A549 (cell line): ENCODE results near the gene KIAA0825. TPM values are rescaled to one million over a fixed set of nuclear protein-coding genes. Genes with fewer than 3 reads are reported as not detected.

Source experiments
- ATAC-seq, 2 experiments: fragments of 200-7000 bp in 1 of 2; fragments of >200 bp in 1 of 2; cut with Nextera tagmentation in 1 of 2; cut with Tn5 transposase in 1 of 2; 3 replicates each; pipeline versions ENCODE4 v1.8.0 to v1.9.1; 2018 to 2020; ENCODE audit warnings: mild to moderate bottlenecking in 1 of 2, moderate library complexity in 1 of 2
- CTCF ChIA-PET: fragments of 300-600 bp; sonication (Branson Sonifier 250); formaldehyde crosslinking; extraction: SDS; loops from one replicate; lab custom pipeline; 2021; ENCODE audit warnings: antibody characterized with exemption, inconsistent platforms; lab: Yijun Ruan, JAX
- POLR2A ChIA-PET: fragments of 350-600 bp; formaldehyde crosslinking; extraction: SDS; loops from one replicate; lab custom pipeline; 2021; ENCODE audit warnings: antibody characterized with exemption, inconsistent platforms; lab: Yijun Ruan, JAX
- DNase-seq, 2 experiments: peaks; one replicate each; pipeline versions ENCODE4 v3.0.0 to v3.0.0-alpha.2; 2011 to 2016; ENCODE audit warnings: low read depth in 1 of 2, low spot score in 1 of 2
- FAIRE-seq: peaks from 2 replicates; lab custom pipeline; 2011; peaks lifted over from hg19 to GRCh38; lab: Jason Lieb, UNC
- H3K27ac ChIP-seq, 2 experiments: fragments of >200 bp; sonication (Bioruptor Twin); formaldehyde crosslinking; 3 replicates each; pipeline ENCODE4 v1.5.1; 2016 to 2017
- H3K4me1 ChIP-seq: fragments of >200 bp; sonication (Bioruptor Twin); formaldehyde crosslinking; 3 replicates; pipeline ENCODE4 v1.6.1; 2016
- H3K4me2 ChIP-seq: fragments of >200 bp; sonication (Bioruptor Twin); formaldehyde crosslinking; 3 replicates; pipeline ENCODE4 v1.6.1; 2016
- H3K4me3 ChIP-seq: fragments of >200 bp; sonication (Bioruptor Twin); formaldehyde crosslinking; 3 replicates; pipeline ENCODE4 v1.5.1; 2016
- H3K9me3 ChIP-seq: fragments of >200 bp; sonication (Bioruptor Twin); formaldehyde crosslinking; 3 replicates; pipeline ENCODE4 v1.6.1; 2016
- BHLHE40 ChIP-seq: IDR thresholded peaks from 2 replicates; pipeline ENCODE4 v1.6.1; 2012; ENCODE audit warnings: low read depth, low read length, inconsistent platforms
- CEBPB ChIP-seq, 2 experiments: fragments of >200 bp in 1 of 2; sonication (Bioruptor Twin) in 1 of 2; formaldehyde crosslinking in 1 of 2; IDR thresholded peaks; 2 replicates each; pipeline ENCODE4 v1.6.1; 2012 to 2016
- CHD2 ChIP-seq: fragments of 150-350 bp; IDR thresholded peaks from 2 replicates; pipeline ENCODE4 v1.6.1; 2014; ENCODE audit warnings: low read length; ENCODE audit not compliant: partially characterized antibody
- CTCF ChIP-seq: fragments of >200 bp; sonication (Bioruptor Twin); formaldehyde crosslinking; IDR thresholded peaks from 3 replicates; pipeline ENCODE4 v1.5.1; 2016
- EP300 ChIP-seq, 2 experiments: fragments of >200 bp; sonication (Bioruptor Twin); formaldehyde crosslinking; IDR thresholded peaks; 2 replicates in 1 of 2; 3 replicates in 1 of 2; pipeline ENCODE4 v1.6.1; 2016 to 2017
- ESRRA ChIP-seq: fragments of 150-350 bp; IDR thresholded peaks from 2 replicates; pipeline ENCODE4 v1.6.1; 2014; ENCODE audit warnings: mild to moderate bottlenecking, low read length, borderline replicate concordance
- FOXS1 ChIP-seq: fragments of 250-450 bp; sonication (Bioruptor Pico); IDR thresholded peaks from 2 replicates; pipeline ENCODE4 v1.5.0; 2020; ENCODE audit warnings: mild to moderate bottlenecking, moderate library complexity
- HDAC2 ChIP-seq: fragments of 200-600 bp; sonication (generic); IDR thresholded peaks from 2 replicates; pipeline ENCODE4 v1.6.1; 2016
- HEYL ChIP-seq: fragments of 250-450 bp; sonication (Bioruptor Pico); IDR thresholded peaks from 2 replicates; pipeline ENCODE4 v1.8.0; 2021; ENCODE audit warnings: mild to moderate bottlenecking, moderate library complexity
- HOXB13 ChIP-seq: fragments of 250-450 bp; sonication (Bioruptor Pico); IDR thresholded peaks from 2 replicates; pipeline ENCODE4 v1.5.0; 2020; ENCODE audit warnings: low read depth, mild to moderate bottlenecking, moderate library complexity
- JUN ChIP-seq, 2 experiments: fragments of >200 bp; sonication (Bioruptor Twin); formaldehyde crosslinking; IDR thresholded peaks; 2 replicates in 1 of 2; 3 replicates in 1 of 2; pipeline ENCODE4 v1.6.1; 2016 to 2017
- KDM5A ChIP-seq: fragments of 200-600 bp; sonication (generic); IDR thresholded peaks from 2 replicates; pipeline ENCODE4 v1.6.1; 2016; ENCODE audit warnings: antibody characterized with exemption, mild to moderate bottlenecking
- PBX3 ChIP-seq: IDR thresholded peaks from 2 replicates; pipeline ENCODE4 v1.6.1; 2012
- RAD21 ChIP-seq, 2 experiments: fragments of >200 bp in 1 of 2; sonication (Bioruptor Twin) in 1 of 2; formaldehyde crosslinking in 1 of 2; IDR thresholded peaks in 1 of 2; conservative IDR thresholded peaks in 1 of 2; 2 replicates in 1 of 2; 3 replicates in 1 of 2; pipeline ENCODE4 v1.6.1; 2012 to 2018; ENCODE audit warnings: inconsistent platforms in 1 of 2
- RARB ChIP-seq: fragments of 250-450 bp; sonication (Bioruptor Pico); IDR thresholded peaks from 2 replicates; pipeline ENCODE4 v1.8.0; 2021; ENCODE audit warnings: mild to moderate bottlenecking, moderate library complexity
- RCOR1 ChIP-seq: fragments of 150-350 bp; IDR thresholded peaks from 2 replicates; pipeline ENCODE4 v1.6.1; 2014; ENCODE audit warnings: antibody characterized with exemption, low read length, low read depth
- RNF2 ChIP-seq: fragments of 200-600 bp; sonication (generic); IDR thresholded peaks from 2 replicates; pipeline ENCODE4 v1.6.1; 2016; ENCODE audit warnings: low read depth, mild to moderate bottlenecking, antibody characterized with exemption, moderate library complexity, borderline replicate concordance
- SREBF2 ChIP-seq: fragments of 450-650 bp; IDR thresholded peaks from 2 replicates; pipeline ENCODE4 v1.6.1; 2014; ENCODE audit warnings: mild to moderate bottlenecking, moderate library complexity
- TP53 ChIP-seq: fragments of 250-450 bp; sonication (Bioruptor Pico); IDR thresholded peaks from 2 replicates; pipeline ENCODE4 v1.5.0; 2021; ENCODE audit warnings: mild to moderate bottlenecking, moderate library complexity
- USF2 ChIP-seq: fragments of 450-650 bp; IDR thresholded peaks from 2 replicates; pipeline ENCODE4 v1.6.1; 2014; ENCODE audit warnings: antibody characterized with exemption
- ZFP36 ChIP-seq: fragments of 450-650 bp; IDR thresholded peaks from 2 replicates; pipeline ENCODE4 v1.6.1; 2014; ENCODE audit warnings: borderline replicate concordance; ENCODE audit not compliant: partially characterized antibody
- ZNF302 ChIP-seq: fragments of 250-450 bp; sonication (Bioruptor Pico); IDR thresholded peaks from 2 replicates; pipeline ENCODE4 v1.9.0; 2021; ENCODE audit warnings: inconsistent platforms, mild to moderate bottlenecking, moderate library complexity
- WGBS: methylation state at CpG from one replicate; pipeline ENCODE4 v1.1.6; 2017; ENCODE audit errors: missing lambda C conversion rate; 5-methylcytosine and 5-hydroxymethylcytosine counted together
- polyA plus RNA-seq, 4 experiments: library from polyadenylated mRNA; depleted of rRNA in 3 of 4; stranded (reverse); fragments of >200 nt; fragmentation: RNase III in 1 of 4; extraction: RNeasy Plus Mini Kit Qiagen cat#74134 plus additional on column Dnase treatment in 1 of 4; gene quantifications; 2 replicates in 3 of 4; 3 replicates in 1 of 4; pipeline ENCODE4 v1.2.3, GENCODE V29; 2011 to 2017
- TF ChIP-seq, protein P1 (sequence below): fragments of >200 bp; sonication (Bioruptor Twin); formaldehyde crosslinking; IDR thresholded peaks from 2 replicates; pipeline ENCODE4 v1.6.1; 2016

Gene KIAA0825
- polyA plus RNA-seq, 2 of the 4 experiments (the other 2 are of a cell fraction) = 0.57 to 0.80 TPM

DNA sequence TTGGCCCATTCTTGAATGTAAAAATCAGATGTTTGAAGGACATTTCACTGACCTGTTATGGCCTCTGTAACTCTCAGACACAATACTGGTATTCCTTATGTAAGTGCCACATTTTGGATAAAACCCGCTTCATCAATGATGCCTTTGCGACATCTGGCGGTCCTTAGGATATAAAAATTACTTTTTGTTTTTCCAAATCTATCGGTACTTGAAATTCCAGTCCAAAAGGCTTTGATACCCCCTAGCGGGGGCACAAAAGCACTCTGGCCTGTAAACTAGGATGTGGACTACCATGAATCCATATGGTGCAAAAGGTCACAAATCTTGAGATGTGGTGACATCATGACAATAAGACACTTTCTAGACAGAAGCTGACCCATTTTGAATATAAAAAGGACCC, 291.8 kb downstream of the KIAA0825 start:
- 77% methylated on average over 5 of the region's 5 CpGs for WGBS
- no peak overlapping the region for H3K27ac ChIP-seq
- ATAC-seq (no peak), FAIRE-seq (no peak), DNase-seq (no peak)
- H3K9me3 ChIP-seq = peaks cover 2% of the 10 kb centered on the region; the same call in 1 of the 3 replicates
- no peaks in the 10 kb centered on the region for H3K4me1 ChIP-seq
- TF ChIP-seq USF2 (no peak), ZNF302 (CRISPR knock-in tag) (no peak), CHD2 (no peak), RAD21 (conservative IDR thresholded peaks at IDR 0.05 in 1 of 2, IDR thresholded peaks at IDR 0.05 in 1 of 2) (peak in 1 of 2 experiments; percentile 26; a peak in 1 of 5 replicates), HOXB13 (CRISPR knock-in tag) (no peak)
- ChIA-PET CTCF (no interaction called here), POLR2A (no interaction called here)
- no peak overlapping the region for H3K4me3 ChIP-seq
- H3K4me2 ChIP-seq = no peak overlapping the region

DNA sequence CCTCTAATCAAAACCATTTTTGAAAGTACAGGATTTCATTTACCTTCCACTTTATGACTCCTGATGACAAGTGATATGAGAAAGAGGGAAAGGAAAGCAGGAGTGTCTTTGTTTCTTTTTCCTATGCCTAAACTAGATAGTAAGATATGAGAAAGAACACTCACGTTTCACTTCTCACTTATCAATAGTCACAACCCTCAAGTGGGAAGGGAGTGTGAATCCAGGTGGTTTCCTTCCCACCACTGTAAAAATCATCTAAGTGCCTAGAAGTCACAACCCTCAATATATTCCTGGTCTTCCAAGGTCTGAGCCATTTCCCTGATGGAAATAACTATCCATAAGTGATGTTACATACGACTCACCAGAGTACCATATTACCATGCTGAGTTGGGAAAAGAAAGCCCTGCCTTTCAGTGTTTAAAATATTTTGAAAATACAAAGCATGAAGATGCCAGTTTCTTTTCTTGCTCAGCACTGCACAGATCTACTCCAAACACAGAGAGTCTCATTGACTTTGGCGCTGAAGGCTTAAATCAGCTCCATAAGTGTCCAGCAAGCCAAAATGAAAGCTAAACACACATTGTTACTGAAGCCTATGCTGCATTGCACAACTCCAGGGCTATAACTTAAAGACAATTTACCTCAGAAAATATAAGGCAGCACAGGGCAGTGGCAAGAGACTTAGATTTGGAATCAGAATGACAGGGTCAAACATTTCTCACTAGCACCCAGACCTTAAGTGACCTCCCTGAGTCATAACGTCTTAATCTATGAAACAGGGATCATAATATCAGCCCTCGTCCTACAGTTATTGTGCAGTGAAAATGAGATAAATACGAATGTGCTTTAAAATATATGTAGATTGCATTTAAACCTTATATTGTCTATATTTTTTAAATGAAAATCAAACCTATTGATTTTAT, 301.2 kb downstream of the KIAA0825 start:
- 50% methylated on average over 6 of the region's 6 CpGs for WGBS

More for the DNA sequence above, 301.2 kb downstream of the KIAA0825 start:
- no peak for DNase-seq
- no peak overlapping the region for H3K27ac ChIP-seq
- H3K4me3 ChIP-seq = no peak overlapping the region
- FAIRE-seq = no peak
- H3K4me1 ChIP-seq = no peaks in the 10 kb centered on the region
- H3K4me2 ChIP-seq = no peak overlapping the region
- CTCF ChIA-PET = no interaction called here
- no peaks in the 10 kb centered on the region for H3K9me3 ChIP-seq
- TF ChIP-seq RNF2 (no peak), CTCF (no peak), RCOR1 (no peak), TP53 (CRISPR knock-in tag) (no peak), FOXS1 (CRISPR knock-in tag) (no peak), EP300 (IDR thresholded peaks at IDR 0.05) (no peak), SREBF2 (no peak), PBX3 (no peak), BHLHE40 (no peak), HDAC2 (no peak), HEYL (no peak), JUN (IDR thresholded peaks at IDR 0.05) (no peak), RARB (CRISPR knock-in tag) (no peak), ESRRA (no peak), USF2 (no peak), KDM5A (no peak), CEBPB (IDR thresholded peaks at IDR 0.05) (no peak), ZFP36 (no peak)
- TF ChIP-seq, protein P1, sequence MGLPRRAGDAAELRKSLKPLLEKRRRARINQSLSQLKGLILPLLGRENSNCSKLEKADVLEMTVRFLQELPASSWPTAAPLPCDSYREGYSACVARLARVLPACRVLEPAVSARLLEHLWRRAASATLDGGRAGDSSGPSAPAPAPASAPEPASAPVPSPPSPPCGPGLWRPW = no peak
- TF ChIP-seq, all 56 proteins: peak for 0
- no peak for ATAC-seq
- POLR2A ChIA-PET = no interaction called here
